Measurements from ENCODE around the gene PCDHA8. TPM values are rescaled to one million over a fixed set of nuclear protein-coding genes. Genes with fewer than 3 reads are reported as not detected.
"Not testable (repeated sequence)": the region's sequence is repeated elsewhere in the genome, so short reads cannot be mapped to it uniquely, and the experiment has no call there.

PCDHA8 gene
- total RNA-seq, 5 donors from 2014 or later (not counting 1 experiment from before 2014, with no cell fraction given) = not detected

GRCh38 chr5:140842798-140843733 is 2.1 kb downstream of the PCDHA8 start:
- no peak for ATAC-seq (replicated peaks in 1 of 4)
- H3K4me3 ChIP-seq (ENCODE audit: control insufficient read depth in 1 of 2, extremely low read depth in 1 of 2, low read length in 1 of 2) = no peak overlapping the region
- H3K4me1 ChIP-seq (ENCODE audit: control insufficient read depth in 1 of 2, extremely low read depth in 1 of 2, insufficient read depth in 2 of 2, low read length in 2 of 2) = no peaks in the 10 kb centered on the region
- H3K36me3 ChIP-seq (ENCODE audit: control insufficient read depth in 2 of 2, extremely low read depth in 1 of 2, insufficient read depth in 1 of 2, low read length in 1 of 2) = no peaks in the 10 kb centered on the region
- POLR2A ChIA-PET = no interaction called here
- peaks cover 0 to 2% (median 0%) of the 10 kb centered on the region in 3 donors for H3K4me1 Mint-ChIP-seq
- peaks cover 11 to 17% (median 15%) of the 10 kb centered on the region in 3 donors for H3K9me3 Mint-ChIP-seq
- H3K27me3 Mint-ChIP-seq = peaks cover 22 to 32% of the 10 kb centered on the region in 2 donors
- H3K4me3 Mint-ChIP-seq = no peak overlapping the region
- no peaks in the 10 kb centered on the region for H3K36me3 Mint-ChIP-seq
- CTCF ChIA-PET = no interaction called here
- no peak overlapping the region for H3K27ac Mint-ChIP-seq
- H3K27ac ChIP-seq (ENCODE audit: low read length) = no peak overlapping the region
- no peaks in the 10 kb centered on the region for H3K9me3 ChIP-seq
- peaks cover 2 to 10% of the 10 kb centered on the region in 2 experiments for H3K27me3 ChIP-seq (replicated peaks in 1 of 2; ENCODE audit: control insufficient read depth in 2 of 2, extremely low read depth in 1 of 2, insufficient read depth in 2 of 2, low read length in 1 of 2)
- 61% methylated on average over 75 of the region's 87 CpGs for WGBS (ENCODE audit: insufficient coverage)
- no peak for DNase-seq

DNA sequence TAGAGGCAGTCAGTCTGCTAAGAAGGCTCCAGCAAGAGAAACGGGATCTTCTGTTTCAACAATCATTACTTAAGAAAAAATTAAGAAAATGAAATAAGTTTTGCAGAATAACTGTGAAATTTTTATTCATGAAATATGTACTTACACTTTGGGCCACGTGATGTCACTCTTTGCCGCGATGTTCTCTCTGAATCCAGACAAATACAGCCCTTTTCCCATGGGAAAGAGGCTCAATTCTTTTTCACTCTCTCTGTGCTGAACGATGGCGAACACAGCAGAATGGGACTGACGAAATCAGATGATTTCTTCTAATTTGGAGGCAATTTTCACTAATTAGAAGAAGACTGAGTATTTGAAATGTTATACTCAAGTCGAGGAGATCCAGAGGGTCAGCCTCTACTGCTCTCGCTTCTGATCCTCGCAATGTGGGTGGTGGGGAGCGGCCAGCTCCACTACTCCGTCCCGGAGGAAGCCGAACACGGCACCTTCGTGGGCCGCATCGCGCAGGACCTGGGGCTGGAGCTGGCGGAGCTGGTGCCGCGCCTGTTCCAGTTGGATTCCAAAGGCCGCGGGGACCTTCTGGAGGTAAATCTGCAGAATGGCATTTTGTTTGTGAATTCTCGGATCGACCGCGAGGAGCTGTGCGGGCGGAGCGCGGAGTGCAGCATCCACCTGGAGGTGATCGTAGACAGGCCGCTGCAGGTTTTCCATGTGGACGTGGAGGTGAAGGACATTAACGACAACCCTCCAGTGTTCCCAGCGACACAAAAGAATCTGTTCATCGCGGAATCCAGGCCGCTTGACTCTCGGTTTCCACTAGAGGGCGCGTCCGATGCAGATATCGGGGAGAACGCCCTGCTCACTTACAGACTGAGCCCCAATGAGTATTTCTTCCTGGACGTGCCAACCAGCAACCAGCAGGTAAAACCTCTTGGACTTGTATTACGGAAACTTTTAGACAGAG is 7.4 kb downstream of the PCDHA8 start, which contains the start of gene PCDHA9:
PCDHA9 (plus strand) TSS at position 244 of the 964 bp plus-strand sequence; CDS start at position 358, 114 bp downstream.
- H3K4me1 Mint-ChIP-seq; H3K9me3 ChIP-seq; H3K4me3 Mint-ChIP-seq; H3K4me1 ChIP-seq (ENCODE audit: control insufficient read depth in 1 of 2, extremely low read depth in 1 of 2, insufficient read depth in 2 of 2, low read length in 2 of 2); H3K27ac Mint-ChIP-seq; H3K4me3 ChIP-seq (ENCODE audit: control insufficient read depth in 1 of 2, extremely low read depth in 1 of 2, low read length in 1 of 2); ATAC-seq (replicated peaks in 1 of 4); CTCF ChIA-PET; POLR2A ChIA-PET; H3K36me3 Mint-ChIP-seq; H3K27ac ChIP-seq (ENCODE audit: low read length); H3K36me3 ChIP-seq (ENCODE audit: control insufficient read depth in 2 of 2, extremely low read depth in 1 of 2, insufficient read depth in 1 of 2, low read length in 1 of 2); DNase-seq; H3K9me3 Mint-ChIP-seq: not testable (repeated sequence)
- H3K27me3 Mint-ChIP-seq = peaks cover 8 to 22% of the 10 kb centered on the region in 2 donors
- WGBS (ENCODE audit: insufficient coverage) = 36% methylated on average over 22 of the region's 48 CpGs
- H3K27me3 ChIP-seq (replicated peaks in 1 of 2; ENCODE audit: control insufficient read depth in 2 of 2, extremely low read depth in 1 of 2, insufficient read depth in 2 of 2, low read length in 1 of 2) = peaks cover 4 to 19% of the 10 kb centered on the region in 2 experiments

GRCh38 chr5:140849831-140850634 is 9.0 kb downstream of the PCDHA8 start:
- H3K36me3 ChIP-seq (ENCODE audit: control insufficient read depth in 2 of 2, extremely low read depth in 1 of 2, insufficient read depth in 1 of 2, low read length in 1 of 2); H3K36me3 Mint-ChIP-seq; H3K9me3 ChIP-seq; H3K27ac ChIP-seq (ENCODE audit: low read length); H3K4me1 Mint-ChIP-seq; DNase-seq; CTCF ChIA-PET; ATAC-seq (replicated peaks in 1 of 4); H3K4me3 Mint-ChIP-seq; H3K27ac Mint-ChIP-seq; H3K9me3 Mint-ChIP-seq; H3K4me1 ChIP-seq (ENCODE audit: control insufficient read depth in 1 of 2, extremely low read depth in 1 of 2, insufficient read depth in 2 of 2, low read length in 2 of 2): not testable (repeated sequence)
- Histone ChIP-seq H3K4me3 (ENCODE audit: control insufficient read depth in 1 of 2, extremely low read depth in 1 of 2, low read length in 1 of 2) (peak overlapping the region in 1 of 2 donors; percentile 23), H3K27me3 (replicated peaks in 1 of 2; ENCODE audit: control insufficient read depth in 2 of 2, extremely low read depth in 1 of 2, insufficient read depth in 2 of 2, low read length in 1 of 2) (peaks cover 4 to 23% of the 10 kb centered on the region in 2 experiments)
- H3K27me3 Mint-ChIP-seq = peaks cover 8 to 24% of the 10 kb centered on the region in 2 donors
- WGBS (ENCODE audit: insufficient coverage) = 56% methylated on average over 100 of the region's 101 CpGs
- POLR2A ChIA-PET = interaction anchor here in 1 of 2 donors (0.6 kb wide), 1 partner anchor 914 kb away, joined by 5 read pairs; no protein-coding TSS in a partner anchor

GRCh38 chr5:140855772-140856674 is 15.0 kb downstream of the PCDHA8 start, which contains the start of gene PCDHA10:
Gene PCDHA10, plus strand, starts transcription at chr5:140855897. Its CDS starts 152 bp downstream, at chr5:140856049.
- CTCF ChIA-PET = no interaction called here
- no peaks in the 10 kb centered on the region for H3K36me3 Mint-ChIP-seq
- peaks cover 2% of the 10 kb centered on the region for H3K9me3 ChIP-seq
- no peaks in the 10 kb centered on the region for H3K4me1 Mint-ChIP-seq
- no peak within 1 kb of the TSS for H3K4me3 Mint-ChIP-seq
- no peak for DNase-seq
- no peak within 1 kb of the TSS for H3K27ac ChIP-seq (ENCODE audit: low read length)
- H3K27ac Mint-ChIP-seq = no peak within 1 kb of the TSS
- POLR2A ChIA-PET = no interaction called here
- H3K36me3 ChIP-seq (ENCODE audit: control insufficient read depth in 2 of 2, extremely low read depth in 1 of 2, insufficient read depth in 1 of 2, low read length in 1 of 2) = no peaks in the 10 kb centered on the region
- H3K9me3 Mint-ChIP-seq = peaks cover 4 to 19% (median 8%) of the 10 kb centered on the region in 3 donors
- H3K27me3 Mint-ChIP-seq = peaks cover 6 to 23% of the 10 kb centered on the region in 2 donors
- H3K4me3 ChIP-seq (ENCODE audit: control insufficient read depth in 1 of 2, extremely low read depth in 1 of 2, low read length in 1 of 2) = no peak within 1 kb of the TSS
- no peak for ATAC-seq (replicated peaks in 1 of 4)
- H3K4me1 ChIP-seq (ENCODE audit: control insufficient read depth in 1 of 2, extremely low read depth in 1 of 2, insufficient read depth in 2 of 2, low read length in 2 of 2) = no peaks in the 10 kb centered on the region
- 33% methylated on average over 24 of the region's 44 CpGs for WGBS (ENCODE audit: insufficient coverage)
- peaks cover 3 to 14% of the 10 kb centered on the region in 2 experiments for H3K27me3 ChIP-seq (replicated peaks in 1 of 2; ENCODE audit: control insufficient read depth in 2 of 2, extremely low read depth in 1 of 2, insufficient read depth in 2 of 2, low read length in 1 of 2)

GRCh38 chr5:140857177-140857986 is 16.4 kb downstream of the PCDHA8 start:
- Mint-ChIP-seq H3K36me3 (no peaks in the 10 kb centered on the region), H3K4me3 (no peak overlapping the region), H3K27me3 (peaks cover 8 to 30% of the 10 kb centered on the region in 2 donors), H3K9me3 (peaks cover 8 to 19% (median 11%) of the 10 kb centered on the region in 3 donors), H3K4me1 (no peaks in the 10 kb centered on the region), H3K27ac (no peak overlapping the region)
- ChIA-PET POLR2A (no interaction called here), CTCF (no interaction called here)
- Histone ChIP-seq H3K4me1 (ENCODE audit: control insufficient read depth in 1 of 2, extremely low read depth in 1 of 2, insufficient read depth in 2 of 2, low read length in 2 of 2) (no peaks in the 10 kb centered on the region), H3K27me3 (replicated peaks in 1 of 2; ENCODE audit: control insufficient read depth in 2 of 2, extremely low read depth in 1 of 2, insufficient read depth in 2 of 2, low read length in 1 of 2) (peaks cover 5 to 19% of the 10 kb centered on the region in 2 experiments), H3K9me3 (peaks cover 2% of the 10 kb centered on the region), H3K27ac (ENCODE audit: low read length) (no peak overlapping the region), H3K36me3 (ENCODE audit: control insufficient read depth in 2 of 2, extremely low read depth in 1 of 2, insufficient read depth in 1 of 2, low read length in 1 of 2) (no peaks in the 10 kb centered on the region), H3K4me3 (ENCODE audit: control insufficient read depth in 1 of 2, extremely low read depth in 1 of 2, low read length in 1 of 2) (no peak overlapping the region)
- WGBS (ENCODE audit: insufficient coverage) = 68% methylated on average over 94 of the region's 94 CpGs
- ATAC-seq (replicated peaks in 1 of 4) (no peak), DNase-seq (no peak)

Measured in T-cell (primary cell).